ENCODE results near the gene CUX1.
"Not testable (repeated sequence)": the region's sequence is repeated elsewhere in the genome, so short reads cannot be mapped to it uniquely, and the experiment has no call there.

Gene CUX1

GRCh38 chr7:101792051-101792681, 25.3 kb upstream of the CUX1 start:
- no peak for DNase-seq
- in situ Hi-C loops (cut with MboI; ENCODE audit: low pct_unique_long_range_greater_than_20kb, low sequenced_read_pairs): no loop called here

GRCh38 chr7:101792682-101793071, 24.7 kb upstream of the CUX1 start:
- DNase-seq; in situ Hi-C loops (cut with MboI; ENCODE audit: low pct_unique_long_range_greater_than_20kb, low sequenced_read_pairs): not testable (repeated sequence)

- in situ Hi-C loops (cut with MboI; ENCODE audit: low pct_unique_long_range_greater_than_20kb, low sequenced_read_pairs): no loop called here
- no peak for DNase-seq
These were observed 22.0 kb upstream of the CUX1 start for GRCh38 chr7:101795461-101795860.

- DNase-seq; in situ Hi-C loops (cut with MboI; ENCODE audit: low pct_unique_long_range_greater_than_20kb, low sequenced_read_pairs): not testable (repeated sequence)
These were observed 19.3 kb upstream of the CUX1 start for GRCh38 chr7:101798173-101798572.

- in situ Hi-C loops (cut with MboI; ENCODE audit: low pct_unique_long_range_greater_than_20kb, low sequenced_read_pairs): no loop called here
- no peak for DNase-seq
These were observed 14.0 kb upstream of the CUX1 start for GRCh38 chr7:101803203-101804087.

GRCh38 chr7:101804088-101804963, 13.1 kb upstream of the CUX1 start:
- in situ Hi-C loops (cut with MboI; ENCODE audit: low pct_unique_long_range_greater_than_20kb, low sequenced_read_pairs): no loop called here
- no peak for DNase-seq

- no peak for DNase-seq
- in situ Hi-C loops (cut with MboI; ENCODE audit: low pct_unique_long_range_greater_than_20kb, low sequenced_read_pairs): no loop called here
These were observed 12.5 kb upstream of the CUX1 start for GRCh38 chr7:101804967-101805366.

GRCh38 chr7:101812595-101812994, 4.8 kb upstream of the CUX1 start:
- in situ Hi-C loops (cut with MboI; ENCODE audit: low pct_unique_long_range_greater_than_20kb, low sequenced_read_pairs): no loop called here
- no peak for DNase-seq

GRCh38 chr7:101813402-101814019, 3.9 kb upstream of the CUX1 start:
- no peak for DNase-seq
- in situ Hi-C loops (cut with MboI; ENCODE audit: low pct_unique_long_range_greater_than_20kb, low sequenced_read_pairs): no loop called here

GRCh38 chr7:101814081-101814990, 3.1 kb upstream of the CUX1 start:
- peak; percentile 73 for DNase-seq
- in situ Hi-C loops (cut with MboI; ENCODE audit: low pct_unique_long_range_greater_than_20kb, low sequenced_read_pairs): no loop called here

- peak; percentile 57 for DNase-seq
- in situ Hi-C loops (cut with MboI; ENCODE audit: low pct_unique_long_range_greater_than_20kb, low sequenced_read_pairs): no loop called here
These were observed 2.2 kb upstream of the CUX1 start for GRCh38 chr7:101814991-101815825.

GRCh38 chr7:101815826-101816594, 1.4 kb upstream of the CUX1 start:
- in situ Hi-C loops (cut with MboI; ENCODE audit: low pct_unique_long_range_greater_than_20kb, low sequenced_read_pairs): no loop called here
- peak; percentile 77 for DNase-seq

GRCh38 chr7:101816595-101817470, 593 bp upstream of the CUX1 start:
- DNase-seq: no peak
- in situ Hi-C loops (cut with MboI; ENCODE audit: low pct_unique_long_range_greater_than_20kb, low sequenced_read_pairs): no loop called here

- no peak for DNase-seq
- in situ Hi-C loops (cut with MboI; ENCODE audit: low pct_unique_long_range_greater_than_20kb, low sequenced_read_pairs): no loop called here
These were observed 1.1 kb downstream of the CUX1 start for GRCh38 chr7:101818287-101819071.

- in situ Hi-C loops (cut with MboI; ENCODE audit: low pct_unique_long_range_greater_than_20kb, low sequenced_read_pairs): no loop called here
- no peak for DNase-seq
These were observed 1.8 kb downstream of the CUX1 start for GRCh38 chr7:101819183-101819582.
